Endothelial cell of umbilical vein (primary cell): Measurements from ENCODE around the gene ATXN2. TPM values are rescaled to one million over a fixed set of nuclear protein-coding genes. Genes with fewer than 3 reads are reported as not detected.
"Not testable (repeated sequence)": the region's sequence is repeated elsewhere in the genome, so short reads cannot be mapped to it uniquely, and the experiment has no call there.

ENCODE experiments used
- BruUV-seq: library from RNA; stranded (reverse); fragments of 400-500 nt; replicated peaks from 2 replicates; lab custom pipeline; 2021; lab: Mats Ljungman, UMichigan
- CTCF ChIA-PET: fragments of 300-600, 350-600 bp; sonication (Branson Sonifier 250); formaldehyde crosslinking; loops from one replicate; lab custom pipeline; 2021; ENCODE audit warnings: antibody characterized with exemption, inconsistent platforms; lab: Charles Lee
- POLR2A ChIA-PET: fragments of 300-600, 350-600 bp; sonication (Branson Sonifier 250); formaldehyde crosslinking; loops from one replicate; lab custom pipeline; 2021; ENCODE audit warnings: antibody characterized with exemption, inconsistent platforms; lab: Charles Lee
- DNase-seq: peaks from one replicate; pipeline ENCODE4 v3.0.0-alpha.2; 2011; ENCODE audit warnings: low read depth, low spot score
- FAIRE-seq: peaks from 2 replicates; lab custom pipeline; 2011; peaks lifted over from hg19 to GRCh38; lab: Jason Lieb, UNC
- H2AFZ ChIP-seq: 2 replicates; pipeline ENCODE4 v1.6.0; 2012; ENCODE audit warnings: low read depth, low read length, control low read depth, inconsistent platforms
- H3K27ac ChIP-seq: 2 replicates; pipeline ENCODE4 v1.5.1; 2011; ENCODE audit warnings: low read depth, mild to moderate bottlenecking, control low read depth, low read length, moderate library complexity; ENCODE audit not compliant: insufficient read depth
- H3K27me3 ChIP-seq, 2 experiments: 2 replicates each; pipeline versions ENCODE4 v1.6.0 to v1.6.1; 2011; ENCODE audit warnings: low read length in 2 of 2, mixed read lengths in 1 of 2; ENCODE audit not compliant: control insufficient read depth in 2 of 2, insufficient read depth in 2 of 2
- H3K36me3 ChIP-seq, 2 experiments: 2 replicates in 1 of 2; 3 replicates in 1 of 2; pipeline ENCODE4 v1.5.1; 2011; ENCODE audit warnings: low read length in 2 of 2, mild to moderate bottlenecking in 1 of 2, moderate library complexity in 1 of 2; ENCODE audit not compliant: control insufficient read depth in 2 of 2, insufficient read depth in 2 of 2; ENCODE audit errors: extremely low read depth in 1 of 2
- H3K4me1 ChIP-seq: 3 replicates; pipeline ENCODE4 v1.5.1; 2011; ENCODE audit warnings: mild to moderate bottlenecking, low read length; ENCODE audit not compliant: control insufficient read depth, insufficient read depth; ENCODE audit errors: extremely low read depth
- H3K4me2 ChIP-seq: 2 replicates; pipeline ENCODE4 v1.6.1; 2011; ENCODE audit warnings: low read length, control low read depth, mixed read lengths; ENCODE audit not compliant: insufficient read depth
- H3K4me3 ChIP-seq, 3 experiments: fragments of 200-600 bp in 1 of 3; sonication (generic), shearing (Covaris generic) in 1 of 3; replicated peaks in 1 of 3; 2 replicates each; pipeline ENCODE4 v1.5.1; 2011 to 2016; ENCODE audit warnings: control low read depth in 3 of 3, low read length in 3 of 3, mild to moderate bottlenecking in 2 of 3, inconsistent platforms in 1 of 3, low read depth in 1 of 3, moderate library complexity in 1 of 3; ENCODE audit not compliant: insufficient read depth in 1 of 3
- H3K79me2 ChIP-seq: 2 replicates; pipeline ENCODE4 v1.6.0; 2012; ENCODE audit warnings: low read length, inconsistent platforms; ENCODE audit not compliant: control insufficient read depth, insufficient read depth
- H3K9ac ChIP-seq: replicated peaks from 2 replicates; pipeline ENCODE3; 2011; ENCODE audit warnings: low read length, control low read depth; ENCODE audit not compliant: insufficient read depth; ENCODE audit errors: extremely low read depth
- H3K9me1 ChIP-seq: replicated peaks from 3 replicates; pipeline ENCODE4 v1.6.0; 2011; ENCODE audit warnings: mild to moderate bottlenecking, low read length; ENCODE audit not compliant: control insufficient read depth, insufficient read depth; ENCODE audit errors: extremely low read depth
- H3K9me3 ChIP-seq: replicated peaks from 2 replicates; pipeline ENCODE4 v1.5.1; 2012; ENCODE audit warnings: low read length, inconsistent platforms; ENCODE audit not compliant: control insufficient read depth, insufficient read depth
- H4K20me1 ChIP-seq: replicated peaks from 2 replicates; pipeline ENCODE3; 2011; ENCODE audit warnings: mild to moderate bottlenecking, low read length; ENCODE audit not compliant: control insufficient read depth, insufficient read depth; ENCODE audit errors: extremely low read depth
- EZH2 ChIP-seq: IDR thresholded peaks from 2 replicates; pipeline ENCODE4 v1.6.1; 2012; ENCODE audit warnings: borderline replicate concordance, low read depth, mild to moderate bottlenecking, moderate library complexity, low read length, inconsistent platforms; ENCODE audit not compliant: severe bottlenecking
- FOS ChIP-seq: IDR thresholded peaks from 2 replicates; pipeline ENCODE4 v1.6.1; 2011; ENCODE audit warnings: mild to moderate bottlenecking, low read length, moderate library complexity, borderline replicate concordance; ENCODE audit not compliant: insufficient read depth
- GATA2 ChIP-seq: IDR thresholded peaks from 2 replicates; pipeline ENCODE4 v1.7.0; 2011; ENCODE audit warnings: low read depth, mild to moderate bottlenecking, moderate library complexity, mixed read lengths, low read length; ENCODE audit not compliant: insufficient read length, insufficient read depth
- JUN ChIP-seq: IDR thresholded peaks from 2 replicates; pipeline ENCODE4 v1.6.1; 2011; ENCODE audit warnings: borderline replicate concordance, low read depth; ENCODE audit not compliant: insufficient read length, insufficient read depth
- MYC ChIP-seq: IDR thresholded peaks from one replicate; pipeline ENCODE4 v1.6.1; 2011; ENCODE audit warnings: mild to moderate bottlenecking, low read depth, low read length
- POLR2A ChIP-seq: IDR thresholded peaks from 2 replicates; pipeline ENCODE4 v1.6.1; 2012; ENCODE audit warnings: low read depth, mild to moderate bottlenecking, control low read depth, low read length
- POLR2AphosphoS5 ChIP-seq: IDR thresholded peaks from 2 replicates; pipeline ENCODE4 v1.6.1; 2012; ENCODE audit warnings: low read depth, mild to moderate bottlenecking, control low read depth, low read length, moderate library complexity; ENCODE audit not compliant: insufficient read depth
- dilution Hi-C: fragments of 300-500 bp; cut with MboI; formaldehyde crosslinking; loops from one replicate; pipeline ENCODE4 v1.15.0; 2019; ENCODE audit warnings: low sequenced_read_pairs; ENCODE audit not compliant: extremely low pct_ligation_motif_present
- intact Hi-C: fragments of 100-400 bp; cut with micrococcal nuclease; formaldehyde crosslinking; loops from one replicate; pipeline ENCODE4 v1.10.0; 2022
- polyA plus RNA-seq, 4 experiments: library from polyadenylated mRNA; depleted of rRNA in 3 of 4; stranded (reverse) in 3 of 4; unstranded in 1 of 4; fragments of >200 nt; gene quantifications; 2 replicates each; pipeline versions ENCODE4 v1.2.1 to v1.2.3, GENCODE V29; 2011 to 2012; ENCODE audit warnings: missing spikeins in 1 of 4
- total RNA-seq: library from RNA; stranded (reverse); gene quantifications from 2 replicates; pipeline ENCODE4 v1.2.3, GENCODE V29; 2021
- TF ChIP-seq, protein P1 (sequence below), 2 donors: IDR thresholded peaks; 1 replicate in 1 of 2; 2 replicates in 1 of 2; pipeline ENCODE4 v1.5.1; 2011; ENCODE audit warnings: low read length in 2 of 2, mild to moderate bottlenecking in 2 of 2, moderate library complexity in 2 of 2, control low read depth in 1 of 2, inconsistent platforms in 1 of 2, low read depth in 1 of 2; ENCODE audit not compliant: insufficient read depth in 1 of 2; ENCODE audit errors: extremely low read depth in 1 of 2
- TF ChIP-seq, protein P2 (sequence below): IDR thresholded peaks from 2 replicates; pipeline ENCODE4 v1.6.1; 2011; ENCODE audit not compliant: insufficient read depth, insufficient read length

ATXN2 gene
- total and polyA plus RNA-seq, 2 donors (not counting 3 experiments of a cell fraction or from before 2014, with no cell fraction given): 58.9 to 86.7 TPM

DNA sequence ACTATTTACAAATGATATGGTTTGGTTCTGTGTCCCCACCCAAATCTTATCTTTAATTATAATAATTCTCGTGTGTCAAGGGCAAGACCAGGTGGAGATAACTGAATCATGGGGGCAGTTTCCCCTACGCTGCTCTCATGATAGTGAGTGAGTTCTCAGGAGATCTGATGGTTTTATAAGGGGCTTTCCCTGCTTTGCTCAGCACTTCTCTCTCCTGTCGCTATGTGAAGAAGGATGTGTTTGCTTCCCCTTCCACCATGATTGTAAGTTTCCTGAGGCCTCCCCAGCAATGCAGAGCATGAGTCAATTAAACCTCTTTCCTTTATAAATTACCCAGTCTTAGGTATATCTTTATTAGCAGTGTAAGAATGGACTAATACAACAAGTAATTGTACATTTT lies 43.8 kb downstream of the ATXN2 start:
- CTCF ChIA-PET: interaction anchor here (1.1 kb wide), 1 partner anchor 15 kb away, joined by 4 read pairs; no protein-coding TSS in a partner anchor
- peaks cover 77% of the 10 kb centered on the region for H3K79me2 ChIP-seq
- dilution Hi-C loops, H3K4me2 ChIP-seq, H3K9me3 ChIP-seq, H2AFZ ChIP-seq, H4K20me1 ChIP-seq, POLR2A ChIA-PET, H3K9me1 ChIP-seq, BruUV-seq, FAIRE-seq, H3K9ac ChIP-seq, DNase-seq, H3K27ac ChIP-seq, H3K4me1 ChIP-seq, H3K27me3 ChIP-seq, H3K4me3 ChIP-seq, intact Hi-C loops, H3K36me3 ChIP-seq: not testable (repeated sequence)

DNA sequence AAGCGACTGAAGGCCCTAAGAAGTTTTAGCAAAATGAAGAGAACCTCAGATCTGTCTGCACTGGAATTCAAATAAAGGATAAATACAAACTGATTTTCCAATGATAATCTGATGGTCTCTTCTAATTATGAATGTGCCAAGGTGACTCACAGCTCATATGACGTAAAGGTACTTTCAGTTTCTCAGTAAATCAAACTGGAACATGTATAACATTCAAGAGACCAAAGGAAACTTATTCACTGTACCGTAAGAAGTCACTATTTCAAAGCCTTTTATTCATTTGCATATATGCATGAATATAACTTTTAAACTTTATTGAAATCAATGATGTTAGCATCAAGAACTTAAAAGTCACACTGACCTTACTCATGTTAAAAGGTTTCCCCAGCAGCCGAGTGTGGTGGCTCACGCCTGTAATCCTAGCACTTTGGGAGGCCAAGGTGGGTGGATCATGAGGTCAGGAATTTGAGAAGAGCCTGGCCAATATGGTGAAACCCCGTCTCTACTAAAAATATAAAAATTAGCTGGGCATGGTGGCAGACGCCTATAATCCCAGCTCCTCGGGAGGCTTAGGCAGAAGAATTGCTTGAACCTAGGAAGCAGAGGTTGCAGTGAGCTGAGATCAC lies 52.2 kb downstream of the ATXN2 start:
- ChIA-PET CTCF (interaction anchor here (1.1 kb wide), 1 partner anchor 17 kb away, joined by 3 read pairs; no protein-coding TSS in a partner anchor), POLR2A (no interaction called here)
- no TSS peak for BruUV-seq
- Histone ChIP-seq H3K9ac (no peak overlapping the region), H3K27ac (no peak overlapping the region), H3K4me3 (no peak overlapping the region), H4K20me1 (no peaks in the 10 kb centered on the region), H3K9me1 (no peaks in the 10 kb centered on the region), H3K4me2 (no peak overlapping the region), H3K79me2 (peaks cover 23% of the 10 kb centered on the region), H3K9me3 (no peaks in the 10 kb centered on the region), H2AFZ (no peak overlapping the region), H3K27me3 (no peaks in the 10 kb centered on the region), H3K36me3 (peaks cover 6 to 12% of the 10 kb centered on the region in 2 experiments), H3K4me1 (no peaks in the 10 kb centered on the region)
- dilution Hi-C loops: no loop called here
- DNase-seq (no peak), FAIRE-seq (no peak)
- TF ChIP-seq FOS: no peak
- no peak for TF ChIP-seq MYC
- no peak for TF ChIP-seq GATA2
- TF ChIP-seq POLR2A: no peak
- no peak for TF ChIP-seq POLR2AphosphoS5
- TF ChIP-seq, protein P1, sequence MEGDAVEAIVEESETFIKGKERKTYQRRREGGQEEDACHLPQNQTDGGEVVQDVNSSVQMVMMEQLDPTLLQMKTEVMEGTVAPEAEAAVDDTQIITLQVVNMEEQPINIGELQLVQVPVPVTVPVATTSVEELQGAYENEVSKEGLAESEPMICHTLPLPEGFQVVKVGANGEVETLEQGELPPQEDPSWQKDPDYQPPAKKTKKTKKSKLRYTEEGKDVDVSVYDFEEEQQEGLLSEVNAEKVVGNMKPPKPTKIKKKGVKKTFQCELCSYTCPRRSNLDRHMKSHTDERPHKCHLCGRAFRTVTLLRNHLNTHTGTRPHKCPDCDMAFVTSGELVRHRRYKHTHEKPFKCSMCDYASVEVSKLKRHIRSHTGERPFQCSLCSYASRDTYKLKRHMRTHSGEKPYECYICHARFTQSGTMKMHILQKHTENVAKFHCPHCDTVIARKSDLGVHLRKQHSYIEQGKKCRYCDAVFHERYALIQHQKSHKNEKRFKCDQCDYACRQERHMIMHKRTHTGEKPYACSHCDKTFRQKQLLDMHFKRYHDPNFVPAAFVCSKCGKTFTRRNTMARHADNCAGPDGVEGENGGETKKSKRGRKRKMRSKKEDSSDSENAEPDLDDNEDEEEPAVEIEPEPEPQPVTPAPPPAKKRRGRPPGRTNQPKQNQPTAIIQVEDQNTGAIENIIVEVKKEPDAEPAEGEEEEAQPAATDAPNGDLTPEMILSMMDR (IDR thresholded peaks at IDR 0.05; ENCODE audit: extremely low read depth in 1 of 2, insufficient read depth in 1 of 2, low read depth in 1 of 2, low read length in 2 of 2): no peak
- TF ChIP-seq JUN: no peak
- TF ChIP-seq EZH2: no peak
- TF ChIP-seq, protein P2, sequence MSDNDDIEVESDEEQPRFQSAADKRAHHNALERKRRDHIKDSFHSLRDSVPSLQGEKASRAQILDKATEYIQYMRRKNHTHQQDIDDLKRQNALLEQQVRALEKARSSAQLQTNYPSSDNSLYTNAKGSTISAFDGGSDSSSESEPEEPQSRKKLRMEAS: no peak
- intact Hi-C loops: no loop called here
